Activated CD8-positive, alpha-beta memory T cell treated with anti-CD3 and anti-CD28 coated beads for 24 hours (primary cell): ENCODE measurements around the gene RAB3GAP2.
"Not testable (repeated sequence)": the region's sequence is repeated elsewhere in the genome, so short reads cannot be mapped to it uniquely, and the experiment has no call there.

Experiments used
- DNase-seq: peaks from one replicate; pipeline ENCODE4 v3.0.0-alpha.2; 2020

The RAB3GAP2 gene

GRCh38 chr1:220189750-220190347 lies 82.4 kb downstream of the RAB3GAP2 start:
- no peak for DNase-seq

- no peak for DNase-seq
Observed at GRCh38 chr1:220188538-220188937, 83.7 kb downstream of the RAB3GAP2 start.

GRCh38 chr1:220186752-220187151 lies 85.5 kb downstream of the RAB3GAP2 start:
- DNase-seq, result no peak

GRCh38 chr1:220184506-220184905 lies 87.7 kb downstream of the RAB3GAP2 start:
- DNase-seq, result no peak

GRCh38 chr1:220182656-220183055 lies 89.6 kb downstream of the RAB3GAP2 start:
- DNase-seq, result no peak

- no peak for DNase-seq
Observed at GRCh38 chr1:220182111-220182510, 90.1 kb downstream of the RAB3GAP2 start.

GRCh38 chr1:220176540-220176939 lies 95.7 kb downstream of the RAB3GAP2 start:
- DNase-seq, result no peak

GRCh38 chr1:220170836-220171526 lies 101.3 kb downstream of the RAB3GAP2 start:
- no peak for DNase-seq

- DNase-seq, result not testable (repeated sequence)
Observed at GRCh38 chr1:220169887-220170286, 102.4 kb downstream of the RAB3GAP2 start.

GRCh38 chr1:220166853-220167252 lies 105.4 kb downstream of the RAB3GAP2 start:
- DNase-seq, result no peak

- DNase-seq, result no peak
Observed at GRCh38 chr1:220164517-220164916, 107.7 kb downstream of the RAB3GAP2 start.

GRCh38 chr1:220164116-220164515 lies 108.1 kb downstream of the RAB3GAP2 start:
- no peak for DNase-seq

GRCh38 chr1:220160027-220160426 lies 112.2 kb downstream of the RAB3GAP2 start:
- no peak for DNase-seq

GRCh38 chr1:220159041-220159440 lies 113.2 kb downstream of the RAB3GAP2 start:
- no peak for DNase-seq

GRCh38 chr1:220158530-220158929 lies 113.7 kb downstream of the RAB3GAP2 start:
- not testable (repeated sequence) for DNase-seq

- no peak for DNase-seq
Observed at GRCh38 chr1:220157738-220158137, 114.5 kb downstream of the RAB3GAP2 start.

GRCh38 chr1:220156620-220157146 lies 115.6 kb downstream of the RAB3GAP2 start:
- no peak for DNase-seq

GRCh38 chr1:220153147-220153546 lies 119.1 kb downstream of the RAB3GAP2 start:
- no peak for DNase-seq

GRCh38 chr1:220151454-220151853 lies 120.8 kb downstream of the RAB3GAP2 start:
- no peak for DNase-seq

GRCh38 chr1:220149742-220150141 lies 122.5 kb downstream of the RAB3GAP2 start:
- DNase-seq, result no peak

GRCh38 chr1:220144051-220144450 lies 128.2 kb downstream of the RAB3GAP2 start:
- DNase-seq, result no peak

GRCh38 chr1:220139966-220140365 lies 132.3 kb downstream of the RAB3GAP2 start:
- DNase-seq, result no peak

GRCh38 chr1:220137019-220137786 lies 135.1 kb downstream of the RAB3GAP2 start:
- no peak for DNase-seq

- DNase-seq, result no peak
Observed at GRCh38 chr1:220135755-220136154, 136.5 kb downstream of the RAB3GAP2 start.
